Uterus (tissue), 4 donors: ENCODE data around the gene NDUFV2. TPM values are rescaled to one million over a fixed set of nuclear protein-coding genes. Genes with fewer than 3 reads are reported as not detected.

Experiments used
- DNase-seq, 2 donors: peaks; one replicate each; pipeline ENCODE4 v3.0.0-alpha.2; 2019 to 2020
- H3K27ac ChIP-seq, 2 donors: fragments of 200-600 bp; sonication (generic); 1 replicate in 1 of 2; 2 replicates in 1 of 2; pipeline ENCODE4 v1.5.1; 2016 to 2018
- H3K27me3 ChIP-seq, 2 donors: fragments of 200-600 bp; sonication (generic); one replicate each; pipeline ENCODE4 v1.5.1; 2018 to 2019; ENCODE audit warnings: control low read depth in 1 of 2
- H3K36me3 ChIP-seq, 2 donors: fragments of 200-600 bp; sonication (generic); one replicate each; pipeline ENCODE4 v1.5.1; 2019; ENCODE audit warnings: control low read depth in 1 of 2
- H3K4me1 ChIP-seq, 2 donors: fragments of 200-600 bp; sonication (generic); one replicate each; pipeline ENCODE4 v1.5.1; 2018 to 2019; ENCODE audit warnings: control low read depth in 1 of 2
- H3K4me3 ChIP-seq, 2 donors: fragments of 200-600 bp; sonication (generic); 1 replicate in 1 of 2; 2 replicates in 1 of 2; pipeline ENCODE4 v1.5.1; 2018 to 2019; ENCODE audit warnings: mild to moderate bottlenecking in 1 of 2
- H3K9me3 ChIP-seq, 2 donors: fragments of 200-600 bp; sonication (generic); one replicate each; pipeline ENCODE4 v1.5.1; 2019; ENCODE audit warnings: control low read depth in 1 of 2
- CTCF ChIP-seq, 4 experiments: fragments of 200-600 bp in 2 of 4; fragments of 450-650 bp in 2 of 4; sonication (generic) in 2 of 4; IDR thresholded peaks; one replicate each; pipeline ENCODE4 v1.5.1; 2016 to 2019; ENCODE audit warnings: antibody characterized with exemption in 4 of 4, mild to moderate bottlenecking in 2 of 4, moderate library complexity in 1 of 4
- POLR2A ChIP-seq, 2 donors: fragments of 450-650 bp; IDR thresholded peaks; one replicate each; pipeline ENCODE4 v1.6.1; 2016; ENCODE audit warnings: antibody characterized with exemption in 2 of 2, mild to moderate bottlenecking in 1 of 2, moderate library complexity in 1 of 2
- intact Hi-C: fragments of 100-400 bp; cut with DNase I; formaldehyde crosslinking; loops from one replicate; pipeline ENCODE4 v1.15.1; 2023; ENCODE audit warnings: low total_unique reads
- total RNA-seq, 4 donors: library from RNA; depleted of rRNA in 3 of 4; stranded (reverse); fragments of >200 nt in 3 of 4; gene quantifications; one replicate each; pipeline versions ENCODE4 v1.1.0 to v1.2.4, GENCODE V29; 2014 to 2023
- donor health status: DM: yes; HTN: yes; CAD: no.

The NDUFV2 gene
- total RNA-seq, 4 donors from 2014 or later: 54.8 to 99.8 (median 95.8) TPM

DNA sequence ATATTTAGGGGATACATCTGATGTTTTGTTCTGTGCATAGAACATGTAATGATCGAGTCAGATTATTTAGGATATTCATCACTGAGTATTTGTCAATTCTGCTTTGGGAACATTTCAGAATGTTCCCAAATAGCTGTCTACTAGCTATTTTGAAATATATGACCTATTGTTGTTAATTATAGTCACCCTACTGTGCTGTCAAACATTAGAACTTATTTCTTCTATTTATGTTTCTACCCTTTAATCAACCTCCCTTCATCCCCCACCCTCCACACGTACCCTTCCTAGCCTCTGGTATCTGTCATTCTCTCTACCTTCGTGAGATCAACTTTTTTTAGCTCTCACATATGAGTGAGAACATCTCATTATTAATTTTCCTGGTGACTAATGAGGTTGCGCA, 75.0 kb downstream of the NDUFV2 start:
- intact Hi-C loops: no loop called here
- Histone ChIP-seq H3K36me3 (no peaks in the 10 kb centered on the region), H3K27me3 (no peaks in the 10 kb centered on the region), H3K9me3 (no peaks in the 10 kb centered on the region), H3K4me1 (no peaks in the 10 kb centered on the region), H3K27ac (no peak overlapping the region), H3K4me3 (no peak overlapping the region)
- TF ChIP-seq CTCF (IDR thresholded peaks at IDR 0.05): no peak
- no peak for TF ChIP-seq POLR2A (IDR thresholded peaks at IDR 0.05)
- DNase-seq: no peak

- intact Hi-C loops: no loop called here
- TF ChIP-seq POLR2A (IDR thresholded peaks at IDR 0.05) (no peak), CTCF (IDR thresholded peaks at IDR 0.05) (no peak)
- H3K27me3 ChIP-seq: no peaks in the 10 kb centered on the region
- no peak overlapping the region for H3K27ac ChIP-seq
- peaks cover 0 to 1% of the 10 kb centered on the region in 2 donors for H3K36me3 ChIP-seq
- H3K9me3 ChIP-seq: no peaks in the 10 kb centered on the region
- DNase-seq: no peak
- H3K4me1 ChIP-seq: no peaks in the 10 kb centered on the region
- H3K4me3 ChIP-seq: no peak overlapping the region
These were observed 76.1 kb downstream of the NDUFV2 start for GRCh38 chr18:9178557-9178956.

GRCh38 chr18:9181275-9181674, 78.8 kb downstream of the NDUFV2 start:
- Histone ChIP-seq H3K27ac (no peak overlapping the region), H3K4me1 (no peaks in the 10 kb centered on the region), H3K36me3 (peaks cover 0 to 2% of the 10 kb centered on the region in 2 donors), H3K27me3 (no peaks in the 10 kb centered on the region), H3K9me3 (no peaks in the 10 kb centered on the region), H3K4me3 (no peak overlapping the region)
- intact Hi-C loops: no loop called here
- no peak for TF ChIP-seq POLR2A (IDR thresholded peaks at IDR 0.05)
- no peak for TF ChIP-seq CTCF (IDR thresholded peaks at IDR 0.05)
- DNase-seq: no peak

DNA sequence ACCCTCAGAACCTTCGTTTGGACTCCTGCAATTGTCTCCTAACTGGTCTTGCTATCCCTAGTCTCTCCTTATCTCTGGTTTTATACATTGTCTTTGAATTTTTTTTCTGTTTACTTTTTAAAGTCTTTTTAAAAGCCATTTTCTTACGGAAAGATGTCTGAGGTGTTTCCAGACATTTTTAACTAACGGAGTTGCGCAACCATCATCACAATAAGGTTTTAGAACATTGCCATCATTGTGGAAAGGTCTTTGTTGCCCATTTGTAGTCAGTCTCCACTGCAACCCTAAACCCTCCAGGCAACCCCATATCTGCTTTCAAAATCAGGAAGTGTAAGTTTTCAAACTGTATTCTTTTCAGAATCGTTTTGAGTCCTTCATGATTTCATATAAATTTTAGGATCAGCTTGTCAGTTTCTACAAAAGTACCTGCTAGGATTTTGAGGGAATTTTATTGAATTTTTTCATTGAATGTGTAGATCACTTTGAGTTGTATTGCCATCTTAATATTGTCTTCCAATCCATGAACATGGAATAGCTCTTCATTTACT, 80.4 kb downstream of the NDUFV2 start:
- no peak for TF ChIP-seq POLR2A (IDR thresholded peaks at IDR 0.05)
- no peak for TF ChIP-seq CTCF (IDR thresholded peaks at IDR 0.05)
- Histone ChIP-seq H3K36me3 (peaks cover 0 to 2% of the 10 kb centered on the region in 2 donors), H3K27ac (no peak overlapping the region), H3K27me3 (no peaks in the 10 kb centered on the region), H3K9me3 (no peaks in the 10 kb centered on the region), H3K4me1 (no peaks in the 10 kb centered on the region), H3K4me3 (no peak overlapping the region)
- no peak for DNase-seq
- intact Hi-C loops: no loop called here

Other genes with a start within 250 kb of the NDUFV2 start
- 100 to 1,000 TPM in 1 of 4 donors, 10 to 100 TPM in 3; 29.1 to 122 (median 43.6) TPM for gene ANKRD12, start 34.1 kb downstream of the NDUFV2 start, total RNA-seq
- gene TWSG1, start 232.1 kb downstream of the NDUFV2 start, total RNA-seq: 100 to 1,000 TPM in 1 of 4 donors, 10 to 100 TPM in 3; 47.6 to 198 (median 61.0) TPM